Cardiac muscle cell (in vitro differentiated cells and primary cell): ENCODE measurements around the gene LEFTY2. TPM values are rescaled to one million over a fixed set of nuclear protein-coding genes. Genes with fewer than 3 reads are reported as not detected.

ENCODE experiments used
- DNase-seq, 2 donors: peaks; one replicate each; pipeline versions ENCODE4 v3.0.0 to v3.0.0-alpha.2; 2010 to 2017; ENCODE audit warnings: low read depth in 1 of 2, low spot score in 1 of 2
- H3K27ac ChIP-seq: fragments of 200-600 bp; sonication (generic); 2 replicates; pipeline ENCODE4 v1.5.1; 2016
- H3K27me3 ChIP-seq: fragments of 200-600 bp; sonication (generic); 2 replicates; pipeline ENCODE4 v1.6.0; 2016; ENCODE audit warnings: control low read depth
- H3K36me3 ChIP-seq: fragments of 200-600 bp; sonication (generic); 2 replicates; pipeline ENCODE4 v1.5.1; 2016; ENCODE audit warnings: control low read depth
- H3K4me1 ChIP-seq: fragments of 200-600 bp; sonication (generic); 2 replicates; pipeline ENCODE4 v1.8.1; 2017; ENCODE audit warnings: low read depth, mild to moderate bottlenecking, mixed run types
- H3K4me3 ChIP-seq: fragments of 200-600 bp; sonication (generic); 2 replicates; pipeline ENCODE4 v1.5.1; 2016; ENCODE audit warnings: mild to moderate bottlenecking
- H3K9me3 ChIP-seq: fragments of 200-600 bp; sonication (generic); 2 replicates; pipeline ENCODE4 v1.5.1; 2017; ENCODE audit warnings: low read depth, mild to moderate bottlenecking, control low read depth
- CTCF ChIP-seq: IDR thresholded peaks from 2 replicates; pipeline ENCODE4 v1.5.1; 2012; ENCODE audit warnings: low read depth, mild to moderate bottlenecking, low read length
- polyA plus RNA-seq: library from polyadenylated mRNA; unstranded; fragments of >200 nt; fragmentation: Nextera tagmentation; extraction: Ambion mirVana; gene quantifications from 2 replicates; pipeline ENCODE4 v1.2.1, GENCODE V29; 2016
- total RNA-seq: library from RNA; depleted of rRNA; stranded (reverse); fragments of >200 nt; gene quantifications from 2 replicates; pipeline ENCODE4 v1.2.3, GENCODE V29; 2016

LEFTY2 gene
- total and polyA plus RNA-seq, 2 experiments from 2014 or later, result 4.0 to 9.0 TPM

DNA sequence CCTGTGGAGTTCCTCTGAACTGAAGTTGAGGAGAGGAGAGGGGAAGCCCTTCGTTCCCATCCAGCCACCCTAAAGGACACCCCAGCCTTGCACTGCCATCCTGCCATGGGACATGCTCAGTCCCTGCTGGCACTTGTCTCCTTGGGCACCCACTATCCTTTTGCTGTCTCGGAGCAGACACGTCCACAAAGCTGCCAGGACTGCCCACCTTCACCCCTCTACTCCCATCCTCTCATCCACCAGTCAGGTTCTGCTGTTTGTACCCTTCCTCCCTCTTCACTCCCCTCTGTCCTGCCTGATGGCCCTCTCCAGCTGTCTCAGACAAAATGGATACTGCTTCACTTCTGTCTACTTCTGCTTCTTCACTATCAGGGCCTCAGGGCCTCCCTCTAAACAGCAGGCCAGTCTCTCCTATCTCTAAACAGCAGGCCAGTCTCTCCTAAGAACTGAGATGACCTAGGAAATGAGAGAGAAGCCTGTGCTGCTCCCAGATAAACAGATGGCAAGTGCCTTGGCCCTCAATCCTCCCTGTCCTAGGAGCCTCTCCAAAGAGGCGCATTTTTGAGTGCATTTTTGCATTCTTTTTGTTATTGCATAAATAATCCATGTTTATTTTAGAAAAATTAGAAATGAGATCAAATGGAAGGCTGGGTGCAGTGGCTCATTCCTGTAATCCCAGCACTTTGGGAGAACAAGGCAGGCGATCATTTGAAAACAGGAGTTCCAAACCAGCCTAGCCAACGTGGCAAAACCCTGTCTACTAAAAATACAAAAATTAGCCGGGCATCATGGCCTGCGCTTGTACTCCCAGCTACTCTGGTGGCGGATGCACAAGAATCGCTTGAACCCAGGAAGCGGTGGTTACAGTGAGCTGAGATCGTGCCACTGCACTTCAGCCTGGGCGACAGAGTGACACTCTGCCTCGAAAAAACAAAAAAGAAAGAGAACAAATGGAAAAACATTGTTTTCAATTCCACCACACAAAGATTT lies 12.5 kb downstream of the LEFTY2 start:
- no peak for TF ChIP-seq CTCF
- no peaks in the 10 kb centered on the region for H3K4me1 ChIP-seq
- H3K27ac ChIP-seq, result peak overlapping the region; percentile 88
- H3K27me3 ChIP-seq, result no peaks in the 10 kb centered on the region
- no peak for DNase-seq
- no peaks in the 10 kb centered on the region for H3K36me3 ChIP-seq
- H3K4me3 ChIP-seq, result no peak overlapping the region
- H3K9me3 ChIP-seq, result no peaks in the 10 kb centered on the region

DNA sequence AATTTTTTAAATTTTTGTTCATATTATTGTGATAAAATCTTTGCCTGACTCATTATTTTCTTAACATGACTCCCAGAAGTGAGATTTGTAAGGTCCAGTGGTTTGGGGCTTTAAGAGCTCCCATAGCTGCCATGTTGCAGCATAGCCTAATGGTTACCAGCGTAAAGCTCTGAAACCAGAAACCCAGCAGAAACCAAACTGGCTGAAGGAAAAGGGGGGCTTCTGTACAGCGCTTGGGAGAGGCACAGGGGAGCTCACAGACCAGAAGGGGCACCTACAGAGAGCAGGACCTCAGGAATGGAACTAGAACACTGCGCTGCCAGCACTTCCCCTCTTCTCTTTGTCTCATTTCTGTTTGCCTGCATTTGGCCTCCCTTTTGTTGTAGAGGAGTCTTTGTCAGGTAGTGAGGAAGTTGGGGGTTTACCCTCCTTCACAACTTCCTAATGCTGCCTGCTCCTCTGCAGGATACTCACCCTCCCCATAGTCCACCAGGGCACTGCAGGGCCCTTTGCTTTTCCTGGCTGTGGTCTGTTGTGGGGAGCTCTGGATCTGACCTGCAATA lies 14.4 kb downstream of the LEFTY2 start:
- peaks cover 4% of the 10 kb centered on the region for H3K36me3 ChIP-seq
- TF ChIP-seq CTCF, result no peak
- no peaks in the 10 kb centered on the region for H3K4me1 ChIP-seq
- no peak overlapping the region for H3K27ac ChIP-seq
- no peaks in the 10 kb centered on the region for H3K9me3 ChIP-seq
- DNase-seq, result no peak
- no peak overlapping the region for H3K4me3 ChIP-seq
- no peaks in the 10 kb centered on the region for H3K27me3 ChIP-seq

DNA sequence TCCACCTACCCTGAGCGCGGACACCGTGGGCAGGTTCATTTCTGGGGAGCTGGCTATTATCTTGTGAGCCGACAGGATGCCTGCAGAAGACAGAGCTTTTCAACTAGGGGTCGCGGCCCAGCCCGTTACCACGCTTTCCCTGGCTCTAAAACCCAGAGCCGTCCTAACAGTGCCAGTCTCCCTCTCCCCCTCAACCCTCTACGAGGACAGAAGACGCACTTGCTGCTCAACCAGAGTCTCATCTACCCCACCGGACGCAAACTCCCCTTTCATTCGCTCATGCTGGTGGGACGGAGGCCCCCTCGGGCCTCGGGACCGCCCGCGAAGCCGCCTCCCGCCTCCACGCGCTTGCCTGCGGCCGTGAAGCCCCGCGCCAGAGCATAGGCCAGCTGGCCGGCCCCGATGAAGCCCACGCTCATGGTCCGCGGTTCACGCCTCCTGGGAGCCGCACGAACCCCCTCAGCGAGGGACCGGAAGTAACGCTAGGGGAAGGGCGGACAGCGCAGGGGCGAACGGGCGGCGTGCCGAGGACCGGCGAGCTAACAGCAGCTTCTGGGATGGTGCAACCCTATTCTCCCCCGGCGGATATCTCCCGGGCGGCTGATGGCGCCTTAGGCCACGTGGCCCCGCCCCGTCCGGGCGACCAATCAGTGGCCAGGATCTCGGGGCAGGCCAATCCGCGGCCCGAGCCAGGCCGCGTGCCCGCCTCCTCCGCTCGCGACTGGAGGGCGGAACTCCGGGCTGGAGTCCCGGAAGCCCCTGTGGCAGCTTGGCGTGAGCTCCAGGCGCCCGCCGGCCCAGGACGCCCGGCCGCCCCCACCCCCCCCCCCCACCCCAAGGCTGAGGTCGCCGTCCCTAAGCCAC lies 17.1 kb downstream of the LEFTY2 start, which contains the start of gene PYCR2:
Gene PYCR2, minus strand, starts transcription at position 559 of the 864 bp plus-strand sequence. Its CDS starts 140 bp downstream, at position 419.
- peak; percentile 96 to 99 for DNase-seq
- Histone ChIP-seq H3K36me3 (peaks cover 19% of the 10 kb centered on the region), H3K4me1 (no peaks in the 10 kb centered on the region), H3K27ac (peak within 1 kb of the TSS; percentile 90), H3K4me3 (peak within 1 kb of the TSS; percentile 79), H3K9me3 (no peaks in the 10 kb centered on the region), H3K27me3 (no peaks in the 10 kb centered on the region)
- TF ChIP-seq CTCF, result no peak

DNA sequence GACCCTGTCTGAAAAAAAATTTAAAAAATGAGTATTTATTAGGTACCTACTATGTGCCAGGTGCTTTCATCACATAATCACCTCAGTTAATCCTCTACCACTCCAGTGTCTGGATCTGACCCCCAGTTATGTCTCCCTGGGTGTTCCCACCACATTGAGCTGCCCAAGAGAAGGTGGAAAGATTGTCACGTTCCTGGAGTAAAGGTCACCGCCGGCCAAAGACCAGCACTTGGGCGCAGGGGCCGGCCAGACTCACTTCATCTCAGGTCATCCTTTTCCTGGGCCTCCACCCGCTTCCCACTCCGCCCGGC lies 17.7 kb downstream of the LEFTY2 start:
- H3K4me3 ChIP-seq, result peak overlapping the region; percentile 79
- no peaks in the 10 kb centered on the region for H3K9me3 ChIP-seq
- DNase-seq, result peak in 1 of 2 donors; percentile 14
- no peak for TF ChIP-seq CTCF
- H3K27ac ChIP-seq, result peak overlapping the region; percentile 90
- no peaks in the 10 kb centered on the region for H3K27me3 ChIP-seq
- H3K4me1 ChIP-seq, result no peaks in the 10 kb centered on the region
- H3K36me3 ChIP-seq, result peaks cover 19% of the 10 kb centered on the region
